HL-60/S4 (cell line): ENCODE data around the gene ZDHHC17.

Experiments used
- in situ Hi-C: fragments of 300-500 bp; cut with MboI; formaldehyde crosslinking; loops from 2 replicates; pipeline ENCODE4 v1.14.3; 2022; ENCODE audit warnings: low sequenced_read_pairs

The ZDHHC17 gene

GRCh38 chr12:76901628-76902380, 137.9 kb downstream of the ZDHHC17 start:
- in situ Hi-C loops, result loop anchor here (25.0 kb wide), 1 partner anchor 290 kb away; no protein-coding TSS in a partner anchor
